ENCODE results near the gene ROPN1L.

GRCh38 chr5:10471677-10472076, 30.0 kb downstream of the ROPN1L start:
- TF ChIP-seq CTCF (IDR thresholded peaks at IDR 0.05) (no peak), POLR2A (IDR thresholded peaks at IDR 0.05) (no peak)
